Measurements from ENCODE around the gene NSUN7.

The NSUN7 gene

GRCh38 chr4:40831146-40831907 is 81.6 kb downstream of the NSUN7 start:
- no peak overlapping the region for H3K4me3 ChIP-seq (ENCODE audit: low read length)
- no peaks in the 10 kb centered on the region for H3K4me1 ChIP-seq (ENCODE audit: control insufficient read depth, insufficient read depth, low read length)
- no peaks in the 10 kb centered on the region for H3K27me3 ChIP-seq (ENCODE audit: control insufficient read depth, insufficient read depth, low read length)
- peaks cover 12% of the 10 kb centered on the region; the same call in 1 of the 2 replicates for H3K36me3 ChIP-seq (ENCODE audit: control insufficient read depth, insufficient read depth, low read length)
- DNase-seq (ENCODE audit: low read depth, low spot score) = no peak
- no CpG with 5 or more reads among the region's 18 CpGs for WGBS (ENCODE audit: insufficient coverage, insufficient read length)
- no peaks in the 10 kb centered on the region for H3K9me3 ChIP-seq (ENCODE audit: control insufficient read depth, insufficient read depth, low read length)
- no peak overlapping the region for H3K27ac ChIP-seq (ENCODE audit: low read length)

GRCh38 chr4:40832175-40832574 is 82.4 kb downstream of the NSUN7 start:
- Histone ChIP-seq H3K4me1 (ENCODE audit: control insufficient read depth, insufficient read depth, low read length) (no peaks in the 10 kb centered on the region), H3K27ac (ENCODE audit: low read length) (no peak overlapping the region), H3K9me3 (ENCODE audit: control insufficient read depth, insufficient read depth, low read length) (no peaks in the 10 kb centered on the region), H3K27me3 (ENCODE audit: control insufficient read depth, insufficient read depth, low read length) (no peaks in the 10 kb centered on the region), H3K4me3 (ENCODE audit: low read length) (no peak overlapping the region), H3K36me3 (ENCODE audit: control insufficient read depth, insufficient read depth, low read length) (peaks cover 12% of the 10 kb centered on the region; the same call in 1 of the 2 replicates)
- no CpG with 5 or more reads among the region's 11 CpGs for WGBS (ENCODE audit: insufficient coverage, insufficient read length)
- no peak for DNase-seq (ENCODE audit: low read depth, low spot score)

GRCh38 chr4:40833212-40833611 is 83.5 kb downstream of the NSUN7 start:
- no peaks in the 10 kb centered on the region for H3K27me3 ChIP-seq (ENCODE audit: control insufficient read depth, insufficient read depth, low read length)
- WGBS (ENCODE audit: insufficient coverage, insufficient read length) = no CpG with 5 or more reads among the region's 11 CpGs
- no peak overlapping the region for H3K4me3 ChIP-seq (ENCODE audit: low read length)
- no peak overlapping the region for H3K27ac ChIP-seq (ENCODE audit: low read length)
- peaks cover 8% of the 10 kb centered on the region; the same call in 1 of the 2 replicates for H3K36me3 ChIP-seq (ENCODE audit: control insufficient read depth, insufficient read depth, low read length)
- no peak for DNase-seq (ENCODE audit: low read depth, low spot score)
- no peaks in the 10 kb centered on the region for H3K4me1 ChIP-seq (ENCODE audit: control insufficient read depth, insufficient read depth, low read length)
- H3K9me3 ChIP-seq (ENCODE audit: control insufficient read depth, insufficient read depth, low read length) = no peaks in the 10 kb centered on the region

GRCh38 chr4:40837094-40837870 is 87.5 kb downstream of the NSUN7 start:
- no peaks in the 10 kb centered on the region for H3K9me3 ChIP-seq (ENCODE audit: control insufficient read depth, insufficient read depth, low read length)
- DNase-seq (ENCODE audit: low read depth, low spot score) = no peak
- no peaks in the 10 kb centered on the region for H3K36me3 ChIP-seq (ENCODE audit: control insufficient read depth, insufficient read depth, low read length)
- peaks cover 1% of the 10 kb centered on the region; the same call in 1 of the 2 replicates for H3K4me1 ChIP-seq (ENCODE audit: control insufficient read depth, insufficient read depth, low read length)
- no peak overlapping the region for H3K27ac ChIP-seq (ENCODE audit: low read length)
- no CpG with 5 or more reads among the region's 16 CpGs for WGBS (ENCODE audit: insufficient coverage, insufficient read length)
- no peaks in the 10 kb centered on the region for H3K27me3 ChIP-seq (ENCODE audit: control insufficient read depth, insufficient read depth, low read length)
- H3K4me3 ChIP-seq (ENCODE audit: low read length) = no peak overlapping the region

GRCh38 chr4:40838742-40839141 is 89.0 kb downstream of the NSUN7 start:
- Histone ChIP-seq H3K36me3 (ENCODE audit: control insufficient read depth, insufficient read depth, low read length) (no peaks in the 10 kb centered on the region), H3K4me3 (ENCODE audit: low read length) (no peak overlapping the region), H3K9me3 (ENCODE audit: control insufficient read depth, insufficient read depth, low read length) (no peaks in the 10 kb centered on the region), H3K27ac (ENCODE audit: low read length) (no peak overlapping the region), H3K4me1 (ENCODE audit: control insufficient read depth, insufficient read depth, low read length) (peaks cover 1% of the 10 kb centered on the region; the same call in 1 of the 2 replicates), H3K27me3 (ENCODE audit: control insufficient read depth, insufficient read depth, low read length) (no peaks in the 10 kb centered on the region)
- no CpG with 5 or more reads among the region's 4 CpGs for WGBS (ENCODE audit: insufficient coverage, insufficient read length)
- no peak for DNase-seq (ENCODE audit: low read depth, low spot score)

GRCh38 chr4:40840255-40840984 is 90.7 kb downstream of the NSUN7 start:
- no peak for DNase-seq (ENCODE audit: low read depth, low spot score)
- WGBS (ENCODE audit: insufficient coverage, insufficient read length) = no CpG with 5 or more reads among the region's 10 CpGs
- Histone ChIP-seq H3K27me3 (ENCODE audit: control insufficient read depth, insufficient read depth, low read length) (no peaks in the 10 kb centered on the region), H3K36me3 (ENCODE audit: control insufficient read depth, insufficient read depth, low read length) (no peaks in the 10 kb centered on the region), H3K27ac (ENCODE audit: low read length) (no peak overlapping the region), H3K9me3 (ENCODE audit: control insufficient read depth, insufficient read depth, low read length) (no peaks in the 10 kb centered on the region), H3K4me1 (ENCODE audit: control insufficient read depth, insufficient read depth, low read length) (peaks cover 1% of the 10 kb centered on the region; the same call in 1 of the 2 replicates), H3K4me3 (ENCODE audit: low read length) (no peak overlapping the region)

GRCh38 chr4:40840985-40841571 is 91.3 kb downstream of the NSUN7 start:
- H3K36me3 ChIP-seq (ENCODE audit: control insufficient read depth, insufficient read depth, low read length) = no peaks in the 10 kb centered on the region
- H3K9me3 ChIP-seq (ENCODE audit: control insufficient read depth, insufficient read depth, low read length) = no peaks in the 10 kb centered on the region
- WGBS (ENCODE audit: insufficient coverage, insufficient read length) = no CpG with 5 or more reads among the region's 7 CpGs
- no peaks in the 10 kb centered on the region for H3K27me3 ChIP-seq (ENCODE audit: control insufficient read depth, insufficient read depth, low read length)
- peaks cover 1% of the 10 kb centered on the region; the same call in 1 of the 2 replicates for H3K4me1 ChIP-seq (ENCODE audit: control insufficient read depth, insufficient read depth, low read length)
- DNase-seq (ENCODE audit: low read depth, low spot score) = peak; percentile 98
- no peak overlapping the region for H3K27ac ChIP-seq (ENCODE audit: low read length)
- no peak overlapping the region for H3K4me3 ChIP-seq (ENCODE audit: low read length)

GRCh38 chr4:40842318-40842717 is 92.6 kb downstream of the NSUN7 start:
- peaks cover 1% of the 10 kb centered on the region; the same call in 1 of the 2 replicates for H3K4me1 ChIP-seq (ENCODE audit: control insufficient read depth, insufficient read depth, low read length)
- no peaks in the 10 kb centered on the region for H3K27me3 ChIP-seq (ENCODE audit: control insufficient read depth, insufficient read depth, low read length)
- no peaks in the 10 kb centered on the region for H3K9me3 ChIP-seq (ENCODE audit: control insufficient read depth, insufficient read depth, low read length)
- DNase-seq (ENCODE audit: low read depth, low spot score) = no peak
- H3K4me3 ChIP-seq (ENCODE audit: low read length) = no peak overlapping the region
- WGBS (ENCODE audit: insufficient coverage, insufficient read length) = no CpG with 5 or more reads among the region's 13 CpGs
- no peaks in the 10 kb centered on the region for H3K36me3 ChIP-seq (ENCODE audit: control insufficient read depth, insufficient read depth, low read length)
- H3K27ac ChIP-seq (ENCODE audit: low read length) = no peak overlapping the region

- Histone ChIP-seq H3K9me3 (ENCODE audit: control insufficient read depth, insufficient read depth, low read length) (no peaks in the 10 kb centered on the region), H3K36me3 (ENCODE audit: control insufficient read depth, insufficient read depth, low read length) (no peaks in the 10 kb centered on the region), H3K27me3 (ENCODE audit: control insufficient read depth, insufficient read depth, low read length) (no peaks in the 10 kb centered on the region), H3K4me1 (ENCODE audit: control insufficient read depth, insufficient read depth, low read length) (peaks cover 1% of the 10 kb centered on the region; the same call in 1 of the 2 replicates), H3K4me3 (ENCODE audit: low read length) (no peak overlapping the region), H3K27ac (ENCODE audit: low read length) (no peak overlapping the region)
- DNase-seq (ENCODE audit: low read depth, low spot score) = no peak
- WGBS (ENCODE audit: insufficient coverage, insufficient read length) = no CpG with 5 or more reads among the region's 14 CpGs
Observed at GRCh38 chr4:40842725-40843423, 93.1 kb downstream of the NSUN7 start.

Measured in iPS DF 6.9 (cell line).